H1 (cell line): Measurements from ENCODE around the gene MED12L. TPM values are rescaled to one million over a fixed set of nuclear protein-coding genes. Genes with fewer than 3 reads are reported as not detected.
A peak's percentile ranks its signal among the peaks of the same experiment; 100 is the strongest.

Experiments used
- CTCF ChIA-PET: fragments of 300-600 bp; sonication (Branson Sonifier 250); formaldehyde crosslinking; loops from one replicate; lab custom pipeline; 2021; ENCODE audit not compliant: partially characterized antibody; lab: Charles Lee
- POLR2A ChIA-PET: fragments of 300-600 bp; sonication (Branson Sonifier 250); formaldehyde crosslinking; loops from one replicate; lab custom pipeline; 2021; ENCODE audit warnings: inconsistent platforms; ENCODE audit not compliant: partially characterized antibody; lab: Charles Lee
- DNase-seq, 2 experiments: peaks; one replicate each; pipeline versions ENCODE4 v3.0.0 to v3.0.0-alpha.2; 2010 to 2022; ENCODE audit warnings: low spot score in 2 of 2, low read depth in 1 of 2, mixed read lengths in 1 of 2
- FAIRE-seq: peaks from 2 replicates; lab custom pipeline; 2011; peaks lifted over from hg19 to GRCh38; lab: Jason Lieb, UNC
- H2AFZ ChIP-seq: 2 replicates; pipeline ENCODE4 v1.8.1; 2012; ENCODE audit warnings: low read length, inconsistent platforms
- H2AK5ac ChIP-seq: 2 replicates; pipeline ENCODE4 v1.6.1; 2013; ENCODE audit warnings: low read depth, low read length
- H2BK120ac ChIP-seq: replicated peaks from 2 replicates; pipeline ENCODE3; 2013; ENCODE audit warnings: low read depth, low read length, inconsistent platforms
- H2BK12ac ChIP-seq: 2 replicates; pipeline ENCODE4 v1.6.1; 2013; ENCODE audit warnings: low read depth, low read length
- H2BK15ac ChIP-seq: 2 replicates; pipeline ENCODE4 v1.6.1; 2013; ENCODE audit warnings: low read length
- H2BK20ac ChIP-seq: 2 replicates; pipeline ENCODE4 v1.6.1; 2013; ENCODE audit warnings: low read length
- H2BK5ac ChIP-seq: 2 replicates; pipeline ENCODE4 v1.6.1; 2013; ENCODE audit warnings: low read depth, low read length
- H3K14ac ChIP-seq: 2 replicates; pipeline ENCODE4 v1.6.1; 2013; ENCODE audit warnings: inconsistent platforms; ENCODE audit not compliant: insufficient read length
- H3K18ac ChIP-seq: 2 replicates; pipeline ENCODE4 v1.6.1; 2013; ENCODE audit warnings: low read length; ENCODE audit errors: extremely low read depth
- H3K23ac ChIP-seq: 2 replicates; pipeline ENCODE4 v1.6.1; 2013; ENCODE audit warnings: inconsistent platforms; ENCODE audit not compliant: insufficient read length
- H3K23me2 ChIP-seq: 2 replicates; pipeline ENCODE4 v1.6.1; 2013; ENCODE audit warnings: low read depth, low read length
- H3K27ac ChIP-seq: 2 replicates; pipeline ENCODE4 v1.6.1; 2011; ENCODE audit warnings: low read depth, low read length, inconsistent platforms
- H3K27me3 ChIP-seq, 4 experiments: replicated peaks in 1 of 4; 1 replicate in 1 of 4; 2 replicates in 3 of 4; pipeline versions ENCODE4 v1.6.1 to v1.8.1; 2011 to 2013; ENCODE audit warnings: low read length in 3 of 4, mild to moderate bottlenecking in 3 of 4, inconsistent platforms in 2 of 4, mixed read lengths in 2 of 4, moderate library complexity in 1 of 4; ENCODE audit not compliant: control insufficient read depth in 3 of 4, insufficient read depth in 3 of 4; ENCODE audit errors: extremely low read depth in 1 of 4
- H3K36me3 ChIP-seq, 4 experiments: 2 replicates each; pipeline versions ENCODE4 v1.6.1 to v1.8.1; 2011 to 2013; ENCODE audit warnings: mild to moderate bottlenecking in 4 of 4, low read length in 3 of 4, moderate library complexity in 2 of 4, control low read depth in 1 of 4, inconsistent platforms in 1 of 4; ENCODE audit not compliant: insufficient read depth in 4 of 4, control insufficient read depth in 2 of 4
- H3K4ac ChIP-seq: replicated peaks from 2 replicates; pipeline ENCODE3; 2013; ENCODE audit warnings: low read length, low read depth, mixed read lengths, inconsistent platforms; ENCODE audit not compliant: insufficient read length
- H3K4me1 ChIP-seq, 4 experiments: replicated peaks in 1 of 4; 1 replicate in 1 of 4; 2 replicates in 3 of 4; pipeline versions ENCODE4 v1.6.1 to v1.8.1; 2011 to 2013; ENCODE audit warnings: low read length in 3 of 4, inconsistent platforms in 2 of 4, mixed read lengths in 1 of 4; ENCODE audit not compliant: insufficient read depth in 4 of 4, control insufficient read depth in 3 of 4
- H3K4me2 ChIP-seq, 2 experiments: 2 replicates each; pipeline versions ENCODE4 v1.6.1 to v1.8.1; 2011 to 2013; ENCODE audit warnings: low read depth in 2 of 2, low read length in 2 of 2, control low read depth in 1 of 2, inconsistent platforms in 1 of 2, mild to moderate bottlenecking in 1 of 2; ENCODE audit not compliant: insufficient read depth in 1 of 2
- H3K4me3 ChIP-seq, 4 experiments: fragments of 200-600, 300-600 bp in 1 of 4; sonication (generic), shearing (Covaris generic), sonication (Bioruptor Twin) in 1 of 4; 2 replicates each; pipeline versions ENCODE4 v1.5.1 to v1.8.1; 2011 to 2016; ENCODE audit warnings: low read length in 4 of 4, low read depth in 3 of 4, control low read depth in 2 of 4, inconsistent platforms in 2 of 4, mild to moderate bottlenecking in 2 of 4, mixed read lengths in 1 of 4, moderate library complexity in 1 of 4; ENCODE audit not compliant: insufficient read depth in 2 of 4; ENCODE audit errors: extremely low read depth in 1 of 4
- H3K56ac ChIP-seq: replicated peaks from 2 replicates; pipeline ENCODE3; 2013; ENCODE audit warnings: low read depth, mild to moderate bottlenecking, mixed read lengths, low read length, inconsistent platforms; ENCODE audit not compliant: insufficient read length
- H3K79me1 ChIP-seq: 2 replicates; pipeline ENCODE4 v1.6.1; 2013; ENCODE audit warnings: low read depth, low read length, control low read depth
- H3K79me2 ChIP-seq, 2 experiments: 2 replicates each; pipeline versions ENCODE4 v1.6.1 to v1.8.1; 2012 to 2013; ENCODE audit warnings: low read length in 2 of 2, mild to moderate bottlenecking in 2 of 2, inconsistent platforms in 1 of 2; ENCODE audit not compliant: insufficient read depth in 2 of 2, control insufficient read depth in 1 of 2
- H3K9ac ChIP-seq, 4 experiments: replicated peaks in 1 of 4; 1 replicate in 1 of 4; 2 replicates in 3 of 4; pipeline versions ENCODE4 v1.6.1 to v1.8.1; 2011 to 2013; ENCODE audit warnings: low read depth in 3 of 4, low read length in 3 of 4, control low read depth in 2 of 4, mild to moderate bottlenecking in 2 of 4, moderate library complexity in 2 of 4, inconsistent platforms in 1 of 4; ENCODE audit errors: extremely low read depth in 1 of 4
- H3K9me3 ChIP-seq, 2 experiments: 2 replicates each; pipeline versions ENCODE4 v1.6.1 to v1.8.1; 2012 to 2013; ENCODE audit warnings: mild to moderate bottlenecking in 2 of 2, moderate library complexity in 2 of 2, control low read depth in 1 of 2, inconsistent platforms in 1 of 2, low read depth in 1 of 2, low read length in 1 of 2, mixed read lengths in 1 of 2; ENCODE audit not compliant: insufficient read depth in 2 of 2
- H4K20me1 ChIP-seq, 2 experiments: replicated peaks in 1 of 2; 2 replicates each; pipeline versions ENCODE3 to v1.8.1; 2011 to 2013; ENCODE audit warnings: inconsistent platforms in 2 of 2, low read length in 2 of 2, mild to moderate bottlenecking in 1 of 2; ENCODE audit not compliant: insufficient read depth in 2 of 2, control insufficient read depth in 1 of 2
- H4K5ac ChIP-seq: 2 replicates; pipeline ENCODE4 v1.6.1; 2013; ENCODE audit warnings: low read length, low read depth, mixed read lengths, inconsistent platforms; ENCODE audit not compliant: insufficient read length
- H4K8ac ChIP-seq: 2 replicates; pipeline ENCODE4 v1.8.0; 2013; ENCODE audit warnings: mild to moderate bottlenecking, moderate library complexity, low read length, inconsistent platforms; ENCODE audit not compliant: insufficient read depth; ENCODE audit errors: extremely low read depth
- H4K91ac ChIP-seq: replicated peaks from 2 replicates; pipeline ENCODE3; 2013; ENCODE audit warnings: low read length, mixed read lengths, inconsistent platforms; ENCODE audit not compliant: insufficient read length
- GABPA ChIP-seq: IDR thresholded peaks from 2 replicates; pipeline ENCODE4 v1.6.1; 2011; ENCODE audit warnings: mild to moderate bottlenecking, low read length, moderate library complexity, borderline replicate concordance; ENCODE audit not compliant: insufficient read depth
- NANOG ChIP-seq: IDR thresholded peaks from 2 replicates; pipeline ENCODE4 v1.6.1; 2011; ENCODE audit warnings: low read length, low read depth, mild to moderate bottlenecking, inconsistent platforms; ENCODE audit not compliant: insufficient read depth, poor library complexity, severe bottlenecking
- POU5F1 ChIP-seq: IDR thresholded peaks from 2 replicates; pipeline ENCODE4 v1.6.1; 2011; ENCODE audit warnings: low read depth, mild to moderate bottlenecking, low read length, moderate library complexity
- SAP30 ChIP-seq: fragments of 300-600 bp; sonication (generic); IDR thresholded peaks from 2 replicates; pipeline ENCODE4 v1.7.1; 2012; ENCODE audit warnings: low read length, moderate library complexity, mild to moderate bottlenecking, inconsistent platforms; ENCODE audit not compliant: insufficient read depth, insufficient replicate concordance
- SIN3A ChIP-seq, 2 experiments: IDR thresholded peaks in 1 of 2; conservative IDR thresholded peaks in 1 of 2; 2 replicates each; pipeline ENCODE4 v1.6.1; 2011 to 2012; ENCODE audit warnings: low read length in 2 of 2, improper control_type of control experiment in 1 of 2, low read depth in 1 of 2, mild to moderate bottlenecking in 1 of 2
- SRF ChIP-seq: IDR thresholded peaks from 2 replicates; pipeline ENCODE4 v1.6.1; 2011; ENCODE audit warnings: mild to moderate bottlenecking, low read depth, low read length, moderate library complexity
- SUZ12 ChIP-seq: fragments of 200-600 bp; sonication (generic); IDR thresholded peaks from 2 replicates; pipeline ENCODE4 v1.6.1; 2012; ENCODE audit warnings: mild to moderate bottlenecking, inconsistent platforms, low read length, moderate library complexity, mixed read lengths
- TEAD4 ChIP-seq: IDR thresholded peaks from 2 replicates; pipeline ENCODE4 v1.6.1; 2012; ENCODE audit warnings: low read depth, low read length, inconsistent platforms, mixed read lengths
- WGBS, 2 experiments: shearing (Covaris generic) in 1 of 2; methylation state at CpG; one replicate each; pipeline versions ENCODE4 v1.1.6 to v1.1.7; 2013 to 2015; ENCODE audit warnings: low lambda C conversion rate in 2 of 2, mixed read lengths in 2 of 2, inconsistent platforms in 1 of 2, low coverage in 1 of 2, missing lambda C conversion rate in 1 of 2; ENCODE audit not compliant: insufficient replicate concordance in 2 of 2, insufficient coverage in 1 of 2, insufficient read length in 1 of 2; ENCODE audit errors: extremely low coverage in 1 of 2, missing lambda C conversion rate in 1 of 2; 5-methylcytosine and 5-hydroxymethylcytosine counted together
- polyA plus RNA-seq, 7 experiments: library from polyadenylated mRNA; depleted of rRNA in 3 of 7; stranded (reverse) in 5 of 7; unstranded in 2 of 7; fragments of >200 nt in 5 of 7; fragments of 200-250 nt in 2 of 7; gene quantifications; 1 replicate in 5 of 7; 2 replicates in 1 of 7; 4 replicates in 1 of 7; pipeline versions ENCODE4 v1.2.1 to v1.2.3, GENCODE V29; 2011 to 2013; ENCODE audit warnings: missing spikeins in 2 of 7, mixed read lengths in 2 of 7
- total RNA-seq: library from RNA; stranded (reverse); fragmentation: NEBNext Ultra II Directional; extraction: Animal tissue kit (Norgen Biotek cat#: 25700); gene quantifications from 2 replicates; pipeline ENCODE4 v1.2.1, GENCODE V29; 2021
- TF ChIP-seq, protein P1 (sequence below): IDR thresholded peaks from 2 replicates; pipeline ENCODE4 v1.6.1; 2011; ENCODE audit warnings: low read depth, mild to moderate bottlenecking, low read length; ENCODE audit not compliant: insufficient read depth

MED12L gene
- total and polyA plus RNA-seq, 2 of the 8 experiments (the other 6 are each of a cell fraction or from before 2014, with no cell fraction given): 3.6 to 26.2 TPM

DNA sequence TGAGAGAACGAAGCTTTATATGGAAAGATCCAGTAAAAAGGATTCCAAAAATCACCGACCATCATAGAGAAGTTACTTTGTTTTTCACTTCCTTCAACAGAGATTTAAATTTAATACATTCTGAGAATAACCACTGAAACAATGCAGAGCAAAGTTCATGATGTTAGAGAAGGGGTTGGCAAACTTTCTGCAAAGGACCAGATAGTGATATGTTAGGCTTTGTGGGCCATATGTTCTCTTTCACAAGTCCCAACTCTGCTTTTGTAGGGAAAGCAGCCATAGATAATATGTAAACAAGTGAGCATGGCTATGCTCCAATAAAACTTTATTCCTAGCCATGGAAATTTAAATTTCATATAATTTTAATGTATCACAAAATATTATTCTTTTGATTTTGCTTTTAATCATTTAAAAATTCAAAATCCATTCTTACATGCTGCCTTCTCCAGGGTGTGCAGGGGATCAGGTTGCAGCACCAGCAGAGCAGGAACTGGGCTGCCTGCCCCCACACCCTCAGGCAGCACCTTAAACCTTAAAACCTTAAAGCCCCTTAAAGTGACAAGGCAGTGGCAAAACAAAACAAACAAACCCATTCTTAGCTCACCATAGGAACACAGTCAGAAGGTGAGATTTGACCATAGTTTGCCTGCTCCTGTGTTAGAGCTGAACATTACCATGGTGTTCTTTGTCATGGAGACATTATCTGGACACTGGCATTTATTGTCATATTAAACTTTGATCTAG lies 392.3 kb downstream of the MED12L start:
- H2BK120ac ChIP-seq: no peak overlapping the region
- H3K4me3 ChIP-seq: no peak overlapping the region
- no peaks in the 10 kb centered on the region for H3K79me2 ChIP-seq
- POLR2A ChIA-PET: no interaction called here
- no peaks in the 10 kb centered on the region for H3K27me3 ChIP-seq
- H2AK5ac ChIP-seq: no peak overlapping the region
- no peak overlapping the region; the same call in 1 of the 2 replicates for H2BK12ac ChIP-seq
- CTCF ChIA-PET: interaction anchor here (0.6 to 2.1 kb wide), 2 partner anchors 10 to 222 kb away, joined by 4 to 8 read pairs; no protein-coding TSS in a partner anchor
- no peaks in the 10 kb centered on the region for H3K36me3 ChIP-seq
- no peaks in the 10 kb centered on the region for H3K79me1 ChIP-seq
- no peak overlapping the region for H3K56ac ChIP-seq
- 88% methylated on average over 2 of the region's 2 CpGs; no CpG with 5 or more reads in 1 of the 2 experiments for WGBS, 2 experiments
- TF ChIP-seq SRF (no peak), SAP30 (no peak), POU5F1 (no peak), GABPA (no peak), SUZ12 (no peak), SIN3A (conservative IDR thresholded peaks at IDR 0.05 in 1 of 2, IDR thresholded peaks at IDR 0.05 in 1 of 2; ENCODE audit: low read depth in 1 of 2, low read length in 2 of 2) (no peak), TEAD4 (no peak), NANOG (no peak)
- TF ChIP-seq, protein P1, sequence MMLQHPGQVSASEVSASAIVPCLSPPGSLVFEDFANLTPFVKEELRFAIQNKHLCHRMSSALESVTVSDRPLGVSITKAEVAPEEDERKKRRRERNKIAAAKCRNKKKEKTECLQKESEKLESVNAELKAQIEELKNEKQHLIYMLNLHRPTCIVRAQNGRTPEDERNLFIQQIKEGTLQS: no peak
- no peak overlapping the region for H2BK15ac ChIP-seq
- H2AFZ ChIP-seq: no peak overlapping the region
- FAIRE-seq (no peak), DNase-seq (no peak)
- H3K4ac ChIP-seq: no peak overlapping the region
- no peak overlapping the region for H4K91ac ChIP-seq
- no peak overlapping the region for H3K27ac ChIP-seq
- H3K23me2 ChIP-seq: no peaks in the 10 kb centered on the region; the same call in 1 of the 2 replicates
- no peak overlapping the region for H3K18ac ChIP-seq
- H3K4me2 ChIP-seq: peak overlapping the region in 1 of 2 experiments; percentile 17; a peak in 1 of 4 replicates
- no peak overlapping the region for H4K5ac ChIP-seq
- no peak overlapping the region for H3K23ac ChIP-seq
- no peak overlapping the region for H2BK20ac ChIP-seq
- H3K4me1 ChIP-seq: peaks cover 0 to 7% (median 2%) of the 10 kb centered on the region in 4 experiments; a peak in 4 of 7 replicates
- H3K9me3 ChIP-seq: no peaks in the 10 kb centered on the region
- H4K20me1 ChIP-seq: no peaks in the 10 kb centered on the region
- no peak overlapping the region for H4K8ac ChIP-seq
- no peak overlapping the region for H3K14ac ChIP-seq
- H3K9ac ChIP-seq: no peak overlapping the region
- H2BK5ac ChIP-seq: no peak overlapping the region
